Measurements from ENCODE around the gene AGAP1.
"Not testable (repeated sequence)": the region's sequence is repeated elsewhere in the genome, so short reads cannot be mapped to it uniquely, and the experiment has no call there.

The AGAP1 gene

GRCh38 chr2:236123716-236124115 lies 629.9 kb downstream of the AGAP1 start:
- DNase-seq = no peak
- in situ Hi-C loops (cut with MboI; ENCODE audit: low pct_unique_long_range_greater_than_20kb, low sequenced_read_pairs) = no loop called here

GRCh38 chr2:236124182-236124893 lies 630.5 kb downstream of the AGAP1 start:
- in situ Hi-C loops (cut with MboI; ENCODE audit: low pct_unique_long_range_greater_than_20kb, low sequenced_read_pairs) = no loop called here
- DNase-seq = no peak

GRCh38 chr2:236125541-236125940 lies 631.7 kb downstream of the AGAP1 start:
- DNase-seq = no peak
- in situ Hi-C loops (cut with MboI; ENCODE audit: low pct_unique_long_range_greater_than_20kb, low sequenced_read_pairs) = no loop called here

GRCh38 chr2:236127010-236127409 lies 633.2 kb downstream of the AGAP1 start:
- DNase-seq = no peak
- in situ Hi-C loops (cut with MboI; ENCODE audit: low pct_unique_long_range_greater_than_20kb, low sequenced_read_pairs) = no loop called here

GRCh38 chr2:236128321-236128720 lies 634.5 kb downstream of the AGAP1 start:
- DNase-seq = no peak
- in situ Hi-C loops (cut with MboI; ENCODE audit: low pct_unique_long_range_greater_than_20kb, low sequenced_read_pairs) = no loop called here

GRCh38 chr2:236129935-236130334 lies 636.1 kb downstream of the AGAP1 start:
- in situ Hi-C loops (cut with MboI; ENCODE audit: low pct_unique_long_range_greater_than_20kb, low sequenced_read_pairs) = no loop called here
- no peak for DNase-seq

- in situ Hi-C loops (cut with MboI; ENCODE audit: low pct_unique_long_range_greater_than_20kb, low sequenced_read_pairs) = no loop called here
- no peak for DNase-seq
These were observed 636.6 kb downstream of the AGAP1 start for GRCh38 chr2:236130349-236130998.

GRCh38 chr2:236131073-236131692 lies 637.3 kb downstream of the AGAP1 start:
- in situ Hi-C loops (cut with MboI; ENCODE audit: low pct_unique_long_range_greater_than_20kb, low sequenced_read_pairs) = no loop called here
- no peak for DNase-seq

- no peak for DNase-seq
- in situ Hi-C loops (cut with MboI; ENCODE audit: low pct_unique_long_range_greater_than_20kb, low sequenced_read_pairs) = no loop called here
These were observed 639.7 kb downstream of the AGAP1 start for GRCh38 chr2:236133410-236134012.

GRCh38 chr2:236136538-236136937 lies 642.7 kb downstream of the AGAP1 start:
- no peak for DNase-seq
- in situ Hi-C loops (cut with MboI; ENCODE audit: low pct_unique_long_range_greater_than_20kb, low sequenced_read_pairs) = no loop called here

GRCh38 chr2:236137066-236137465 lies 643.2 kb downstream of the AGAP1 start:
- in situ Hi-C loops (cut with MboI; ENCODE audit: low pct_unique_long_range_greater_than_20kb, low sequenced_read_pairs) = no loop called here
- no peak for DNase-seq

- DNase-seq; in situ Hi-C loops (cut with MboI; ENCODE audit: low pct_unique_long_range_greater_than_20kb, low sequenced_read_pairs): not testable (repeated sequence)
These were observed 647.8 kb downstream of the AGAP1 start for GRCh38 chr2:236141616-236142015.

GRCh38 chr2:236143811-236144210 lies 650.0 kb downstream of the AGAP1 start:
- in situ Hi-C loops (cut with MboI; ENCODE audit: low pct_unique_long_range_greater_than_20kb, low sequenced_read_pairs) = no loop called here
- no peak for DNase-seq

- DNase-seq = no peak
These were observed 652.6 kb downstream of the AGAP1 start for GRCh38 chr2:236146436-236146835.

GRCh38 chr2:236155406-236155805 lies 661.6 kb downstream of the AGAP1 start:
- in situ Hi-C loops (cut with MboI; ENCODE audit: low pct_unique_long_range_greater_than_20kb, low sequenced_read_pairs) = no loop called here
- DNase-seq = no peak

More at GRCh38 chr2:236146436-236146835, 652.6 kb downstream of the AGAP1 start:
- in situ Hi-C loops (cut with MboI; ENCODE audit: low pct_unique_long_range_greater_than_20kb, low sequenced_read_pairs) = no loop called here

- DNase-seq = no peak
- in situ Hi-C loops (cut with MboI; ENCODE audit: low pct_unique_long_range_greater_than_20kb, low sequenced_read_pairs) = no loop called here
These were observed 662.4 kb downstream of the AGAP1 start for GRCh38 chr2:236156095-236156859.

GRCh38 chr2:236156860-236157194 lies 663.0 kb downstream of the AGAP1 start:
- in situ Hi-C loops (cut with MboI; ENCODE audit: low pct_unique_long_range_greater_than_20kb, low sequenced_read_pairs) = no loop called here
- no peak for DNase-seq

GRCh38 chr2:236157366-236157765 lies 663.5 kb downstream of the AGAP1 start:
- in situ Hi-C loops (cut with MboI; ENCODE audit: low pct_unique_long_range_greater_than_20kb, low sequenced_read_pairs) = no loop called here
- DNase-seq = no peak

- DNase-seq = no peak
- in situ Hi-C loops (cut with MboI; ENCODE audit: low pct_unique_long_range_greater_than_20kb, low sequenced_read_pairs) = no loop called here
These were observed 664.1 kb downstream of the AGAP1 start for GRCh38 chr2:236157815-236158498.

All from KBM-7 (cell line).